Mucosa of gallbladder (tissue), 1 donor: ENCODE measurements around the gene FIBIN. TPM values are rescaled to one million over a fixed set of nuclear protein-coding genes. Genes with fewer than 3 reads are reported as not detected.
"Not testable (repeated sequence)": the region's sequence is repeated elsewhere in the genome, so short reads cannot be mapped to it uniquely, and the experiment has no call there.

Source experiments
- DNase-seq: peaks from one replicate; pipeline ENCODE4 v3.0.0-alpha.2; 2020; ENCODE audit warnings: low spot score
- total RNA-seq: library from RNA; stranded (reverse); gene quantifications from one replicate; pipeline ENCODE4 v1.2.1, GENCODE V29; 2021
- donor health status: DM: no; HTN: no; CAD: no.

The FIBIN gene
- total RNA-seq, 1 donor from 2014 or later, result 8.5 TPM

DNA sequence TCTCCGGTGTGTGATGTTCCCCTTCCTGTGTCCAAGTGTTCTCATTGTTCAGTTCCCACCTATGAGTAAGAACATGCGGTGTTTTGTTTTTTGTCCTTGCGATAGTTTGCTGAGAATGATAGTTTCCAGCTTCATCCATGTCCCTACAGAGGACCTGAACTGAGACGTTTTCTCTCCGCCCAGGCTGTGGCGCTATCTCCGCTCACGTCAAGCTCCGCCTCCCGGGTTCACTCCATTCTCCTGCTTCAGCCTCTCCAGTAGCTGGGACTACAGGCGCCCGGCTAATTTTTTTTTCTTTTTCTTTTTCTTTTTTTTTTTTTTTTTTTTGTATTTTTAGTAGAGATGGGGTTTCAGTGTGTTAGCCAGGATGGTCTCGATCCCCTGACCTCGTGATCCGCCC, 16.7 kb upstream of the FIBIN start:
- not testable (repeated sequence) for DNase-seq

DNA sequence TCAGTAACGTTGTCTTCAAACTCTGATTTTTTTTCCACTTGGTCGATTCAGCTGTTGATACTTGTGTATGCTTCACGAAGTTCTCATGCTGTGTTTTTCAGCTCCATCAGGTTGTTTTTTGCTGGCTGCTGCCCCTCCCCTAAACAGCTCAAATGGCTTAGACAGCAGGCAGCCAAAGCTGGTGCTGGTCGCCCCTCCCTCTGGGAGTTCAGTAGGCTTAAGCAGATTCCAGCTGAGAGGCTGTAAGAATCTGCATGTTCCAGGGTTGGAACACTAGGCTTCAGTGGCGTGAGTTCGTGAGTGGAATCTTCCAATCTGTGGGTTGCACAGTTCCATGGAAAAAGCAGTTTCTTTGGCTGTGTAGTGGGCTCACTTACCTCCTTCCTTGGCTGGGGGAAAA, 10.3 kb upstream of the FIBIN start:
- DNase-seq, result no peak

DNA sequence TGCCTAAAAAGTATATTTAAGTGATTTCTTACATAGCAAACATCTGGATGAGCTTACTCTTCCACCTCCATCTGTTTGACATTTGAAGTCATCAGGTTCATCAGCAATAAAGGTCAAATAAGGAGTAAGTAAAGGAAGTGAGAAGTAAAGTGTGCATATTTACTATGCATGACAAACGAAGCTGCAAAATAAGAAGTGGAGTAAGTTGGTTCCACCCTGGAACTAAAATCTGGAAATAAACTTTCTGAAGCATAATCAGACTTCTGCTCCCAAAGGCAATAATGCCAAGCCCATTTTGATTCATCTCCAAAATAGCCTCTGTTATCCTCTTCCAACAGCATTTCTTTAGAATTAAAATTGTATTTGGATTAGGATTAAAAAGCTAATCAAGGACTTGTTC, 8.4 kb upstream of the FIBIN start:
- DNase-seq, result no peak

DNA sequence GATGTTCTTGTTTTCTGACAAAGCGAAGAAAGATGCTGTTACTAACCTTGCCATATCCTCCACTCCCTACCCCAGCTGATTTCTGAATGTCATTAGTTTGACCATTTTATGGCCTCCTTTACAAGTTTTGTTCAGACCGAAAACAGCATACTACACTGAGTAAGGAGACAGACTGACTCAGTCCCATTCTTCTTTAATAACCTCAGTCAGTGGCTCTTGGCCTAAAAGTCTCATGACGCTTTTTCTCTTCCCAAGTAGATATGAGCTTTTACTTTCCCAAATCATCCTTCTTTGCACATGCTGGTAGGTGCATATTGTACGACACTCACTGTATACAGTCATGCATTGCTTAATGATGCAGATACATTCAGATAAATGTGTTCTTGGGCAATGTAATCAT, 8.0 kb upstream of the FIBIN start:
- no peak for DNase-seq

DNA sequence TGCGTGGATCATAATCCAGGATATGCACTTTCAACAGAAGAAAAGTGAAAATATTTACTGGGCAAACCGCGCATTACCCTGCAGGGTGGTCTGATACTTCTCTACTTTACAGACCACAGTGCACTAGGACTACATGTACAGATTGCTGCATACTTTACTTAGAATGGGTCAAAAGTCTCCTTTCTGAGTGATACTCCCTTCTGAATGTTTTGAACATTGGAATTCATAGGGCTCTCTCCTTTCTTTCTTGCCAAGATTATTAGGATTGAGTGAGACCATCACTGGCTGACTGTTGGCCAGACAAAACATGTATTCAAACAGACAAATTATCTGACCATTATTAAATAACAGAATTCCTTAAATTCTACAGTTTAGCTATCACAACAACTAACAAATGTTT, 6.6 kb upstream of the FIBIN start:
- no peak for DNase-seq

DNA sequence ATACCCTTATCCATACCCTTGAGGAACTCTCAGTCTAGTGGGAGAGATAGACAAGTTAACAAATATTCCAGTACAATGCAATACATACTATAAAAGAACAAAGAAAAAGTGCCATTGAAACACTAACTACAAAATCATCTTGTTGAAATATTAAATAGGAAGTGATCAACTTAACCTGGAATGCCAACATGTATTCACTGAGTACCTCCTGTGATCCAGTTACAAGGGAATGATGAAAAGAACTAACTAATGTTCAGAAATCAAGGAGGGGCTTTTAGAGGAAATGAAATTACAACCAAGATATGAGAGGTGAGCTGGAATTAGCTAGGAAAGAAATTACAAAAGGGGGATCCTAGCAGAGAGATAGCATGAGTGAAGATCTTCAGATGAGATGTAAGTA, 6.2 kb upstream of the FIBIN start:
- no peak for DNase-seq

DNA sequence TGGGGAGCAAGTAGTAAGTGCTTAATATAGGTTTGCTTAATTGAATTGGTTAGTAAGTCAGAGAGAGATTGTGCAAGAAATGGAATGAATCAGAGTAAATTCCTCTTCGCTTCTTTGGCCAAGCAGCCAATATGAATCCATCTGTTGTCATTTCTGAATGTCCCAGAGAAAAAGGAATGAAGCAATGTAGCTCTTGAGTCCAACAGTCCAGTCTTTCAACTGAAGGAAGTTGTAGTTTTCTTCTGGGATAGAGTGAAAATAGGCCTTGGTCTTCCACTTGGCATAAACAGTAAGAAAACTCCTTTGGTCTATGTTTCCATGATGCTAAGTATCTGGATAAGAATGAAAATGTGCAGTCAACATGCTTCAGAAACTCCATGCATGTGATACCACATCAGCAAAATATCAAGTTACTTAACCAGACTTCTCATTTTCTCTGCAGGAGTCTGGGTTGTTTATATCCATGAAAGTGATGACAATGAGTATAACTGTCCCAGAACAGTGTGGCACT, 1.8 kb upstream of the FIBIN start:
- DNase-seq, result no peak

DNA sequence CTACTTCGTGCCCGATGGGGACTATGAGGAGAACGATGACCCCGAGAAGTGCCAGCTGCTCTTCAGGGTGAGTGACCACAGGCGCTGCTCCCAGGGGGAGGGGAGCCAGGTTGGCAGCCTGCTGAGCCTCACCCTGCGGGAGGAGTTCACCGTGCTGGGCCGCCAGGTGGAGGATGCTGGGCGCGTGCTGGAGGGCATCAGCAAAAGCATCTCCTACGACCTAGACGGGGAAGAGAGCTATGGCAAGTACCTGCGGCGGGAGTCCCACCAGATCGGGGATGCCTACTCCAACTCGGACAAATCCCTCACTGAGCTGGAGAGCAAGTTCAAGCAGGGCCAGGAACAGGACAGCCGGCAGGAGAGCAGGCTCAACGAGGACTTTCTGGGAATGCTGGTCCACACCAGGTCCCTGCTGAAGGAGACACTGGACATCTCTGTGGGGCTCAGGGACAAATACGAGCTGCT, 751 bp downstream of the FIBIN start:
- no peak for DNase-seq

DNA sequence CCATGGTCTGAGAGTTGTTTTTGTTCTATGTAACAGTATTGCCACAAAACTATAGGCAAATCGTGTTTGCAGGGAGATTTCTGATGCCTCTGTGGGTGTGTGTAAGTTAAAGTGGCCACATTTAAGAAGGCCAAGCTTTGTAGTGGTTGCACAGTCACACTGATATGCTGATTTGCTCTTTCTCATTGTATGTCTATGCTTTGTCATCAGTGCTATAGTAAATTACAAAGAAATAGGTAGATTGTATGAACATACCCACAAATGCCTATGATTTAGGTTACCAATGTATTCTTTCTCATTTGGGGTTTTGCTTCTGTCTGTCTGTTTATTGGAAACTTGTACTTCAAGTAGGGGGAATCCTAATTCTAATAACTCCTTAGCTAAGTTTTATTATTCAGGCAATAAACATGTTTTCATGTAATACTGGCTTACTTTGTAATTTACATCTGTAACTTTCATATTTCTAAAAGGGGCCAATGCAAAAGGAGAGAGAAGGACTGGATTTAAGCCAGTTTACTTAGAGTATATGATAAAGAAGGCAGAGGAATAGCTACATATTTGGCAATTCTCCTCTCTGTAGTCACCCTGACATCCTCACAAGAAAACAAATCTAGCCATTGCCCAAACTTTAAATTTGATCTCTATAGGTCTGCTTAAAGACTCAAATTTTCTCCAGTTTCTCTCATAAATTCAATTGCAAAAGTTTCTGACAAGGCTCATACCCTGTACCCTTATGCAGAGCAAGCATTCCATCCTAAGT, 2.0 kb downstream of the FIBIN start:
- no peak for DNase-seq

DNA sequence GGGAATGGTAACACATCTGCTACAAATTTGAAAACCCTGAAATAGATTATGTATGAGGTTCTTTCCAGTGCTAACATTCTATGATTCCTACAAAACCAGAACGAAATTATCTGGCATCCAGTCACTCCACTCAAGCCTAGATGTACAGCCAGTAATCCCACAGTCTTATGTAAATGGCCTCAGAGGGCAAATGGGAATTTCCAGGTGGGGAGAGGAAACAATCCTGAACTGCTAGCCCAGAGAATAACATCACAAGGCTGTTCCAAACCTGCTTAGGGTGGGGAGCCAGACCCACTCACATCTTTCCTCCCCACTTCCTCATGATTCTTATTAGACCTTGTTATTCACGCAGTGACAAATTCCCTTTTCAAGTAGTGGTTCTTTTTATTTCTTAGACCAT, 3.5 kb downstream of the FIBIN start:
- no peak for DNase-seq

DNA sequence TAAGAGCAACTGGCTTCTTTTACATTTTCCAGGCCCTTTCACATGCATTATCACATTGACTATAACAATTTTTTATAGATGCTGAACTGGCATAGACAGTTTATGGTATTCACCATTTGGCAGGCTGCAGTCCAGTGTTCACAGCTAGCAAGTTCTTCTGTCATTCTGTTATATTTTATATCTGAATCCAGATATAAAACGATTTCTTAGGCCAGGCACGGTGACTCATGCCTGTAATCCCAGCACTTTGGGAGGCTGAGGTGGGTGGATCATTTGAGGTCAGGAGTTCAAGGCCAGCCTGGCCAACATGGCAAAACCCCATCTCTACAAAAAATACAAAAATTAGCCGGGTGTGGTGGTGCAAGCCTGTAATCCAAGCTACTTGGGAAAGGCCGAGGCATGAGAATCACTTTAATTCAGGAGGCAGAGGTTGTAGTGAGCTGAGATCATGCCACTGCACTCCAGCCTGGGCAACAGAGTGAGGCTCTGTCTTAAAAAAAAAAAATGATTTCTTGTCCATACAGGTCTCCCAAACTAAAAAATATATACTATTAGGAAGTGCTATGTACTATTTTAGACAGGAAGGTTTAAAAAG, 7.3 kb downstream of the FIBIN start:
- DNase-seq, result not testable (repeated sequence)

DNA sequence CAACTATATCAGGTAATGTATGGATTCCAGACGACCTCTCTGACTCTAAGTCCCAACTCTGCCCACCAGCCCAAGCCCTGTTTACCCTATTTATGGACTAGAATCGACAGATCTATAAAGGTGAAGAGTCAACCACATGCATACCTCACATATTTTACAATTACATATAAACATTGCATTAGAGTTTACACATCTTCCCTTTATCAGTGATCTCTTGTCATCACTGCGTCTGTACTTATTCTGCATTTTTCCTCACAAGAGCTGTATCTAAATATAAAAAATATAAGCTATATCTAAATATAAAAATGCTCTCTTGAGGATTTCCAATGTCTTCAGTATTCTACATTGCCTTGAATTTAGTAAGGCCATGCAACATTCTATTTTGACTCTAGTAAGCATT, 8.5 kb downstream of the FIBIN start:
- DNase-seq, result no peak

DNA sequence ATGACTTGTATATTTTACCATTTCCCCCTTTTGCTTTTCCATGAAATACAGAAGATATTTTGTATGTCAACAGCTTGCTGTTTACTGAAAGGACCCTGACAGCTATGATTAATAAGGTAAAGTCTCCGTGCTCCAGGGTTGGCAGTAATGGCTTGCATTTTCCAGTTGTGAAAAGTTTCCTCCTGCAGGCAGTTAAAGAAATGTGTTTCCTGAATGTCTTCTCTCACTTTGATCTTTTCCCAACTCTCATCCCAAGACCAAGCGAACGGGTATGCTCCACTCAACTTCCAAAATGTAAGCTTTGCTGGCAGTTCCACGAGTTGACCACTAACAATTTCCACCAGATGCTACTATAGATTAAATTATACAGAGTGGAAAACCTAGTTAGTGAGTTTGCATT, 8.9 kb downstream of the FIBIN start:
- DNase-seq, result no peak

DNA sequence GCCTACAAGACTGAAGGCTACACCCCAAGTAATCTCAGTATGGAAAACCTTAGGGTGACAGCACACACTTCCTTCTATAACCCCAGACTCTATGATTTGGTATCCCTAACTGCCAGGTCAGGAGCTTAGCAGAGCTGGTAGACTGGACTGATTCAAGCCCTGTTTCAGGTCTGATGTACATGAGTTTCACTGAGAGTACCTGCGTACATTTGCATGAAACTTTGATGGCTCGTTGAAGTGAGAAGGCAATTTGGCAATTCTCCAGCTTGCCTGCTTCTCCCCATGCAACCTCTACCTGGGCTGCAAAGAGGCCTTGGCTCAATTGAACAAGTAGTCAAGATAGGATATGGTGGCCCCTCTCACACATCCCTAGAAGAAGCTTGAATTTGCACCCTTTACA, 10.2 kb downstream of the FIBIN start:
- no peak for DNase-seq

DNA sequence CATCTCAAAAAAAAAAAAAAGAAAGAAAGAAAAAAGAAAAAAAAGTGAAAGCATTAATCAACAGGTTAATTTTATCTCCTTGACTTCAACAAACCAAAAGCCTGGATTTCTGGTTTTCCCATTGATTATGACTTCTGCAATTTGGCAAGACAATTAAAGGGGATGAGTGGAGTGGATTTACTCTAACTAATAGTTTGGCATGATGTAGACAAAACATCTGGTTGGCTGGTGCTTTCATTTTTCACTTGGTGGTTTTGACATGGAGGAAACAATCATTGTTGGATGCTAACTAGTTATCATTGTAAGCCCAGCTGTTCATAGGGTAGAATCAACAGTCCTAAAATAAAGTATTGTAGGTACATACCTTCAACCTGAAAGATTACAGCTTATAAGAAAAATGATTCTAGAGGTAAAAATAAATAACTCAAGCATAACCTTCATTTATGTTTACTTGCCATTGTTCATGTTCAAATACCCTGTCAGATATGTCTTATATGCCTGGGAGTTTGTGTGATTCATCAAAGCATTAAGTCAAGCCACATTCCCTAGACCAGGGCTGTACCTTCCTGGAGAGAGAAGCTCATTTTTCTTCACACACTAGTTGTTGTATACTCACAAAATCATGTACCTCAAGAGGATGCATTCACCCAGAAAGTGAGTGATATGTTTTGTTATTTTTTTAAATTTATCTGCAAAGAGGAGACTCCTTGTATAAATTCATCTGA, 15.1 kb downstream of the FIBIN start:
- no peak for DNase-seq

DNA sequence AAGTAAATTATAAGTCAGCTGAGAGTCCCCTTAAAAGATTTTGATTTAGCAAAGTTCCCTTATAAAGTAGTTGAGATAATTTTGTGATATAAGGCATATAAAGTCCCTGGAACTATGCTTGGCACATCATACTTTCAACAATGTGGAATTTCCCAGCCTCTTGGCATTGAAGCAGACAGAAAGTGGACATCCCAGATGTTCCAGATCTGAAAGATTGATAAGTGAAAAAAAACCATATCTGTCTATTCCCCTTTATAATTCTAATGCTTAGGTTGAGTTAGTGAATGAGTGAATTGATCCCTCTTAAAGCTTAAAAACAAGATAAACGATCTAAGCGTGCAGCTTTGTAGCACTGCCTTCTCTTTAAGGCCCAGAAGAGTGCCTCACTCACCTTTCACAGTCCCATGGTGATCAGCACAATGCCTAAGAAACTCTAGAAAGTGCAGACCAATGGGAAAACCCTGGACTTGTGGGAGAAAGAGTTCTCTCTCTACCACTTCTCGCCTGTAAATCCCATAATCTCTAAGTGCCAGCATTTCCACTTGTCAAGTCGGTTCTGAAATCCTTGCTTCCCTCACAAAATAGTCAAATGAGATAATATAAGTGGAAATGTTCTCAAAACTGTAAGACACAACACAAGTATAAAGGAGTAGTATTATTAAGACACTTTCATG, 17.8 kb downstream of the FIBIN start:
- DNase-seq, result no peak

DNA sequence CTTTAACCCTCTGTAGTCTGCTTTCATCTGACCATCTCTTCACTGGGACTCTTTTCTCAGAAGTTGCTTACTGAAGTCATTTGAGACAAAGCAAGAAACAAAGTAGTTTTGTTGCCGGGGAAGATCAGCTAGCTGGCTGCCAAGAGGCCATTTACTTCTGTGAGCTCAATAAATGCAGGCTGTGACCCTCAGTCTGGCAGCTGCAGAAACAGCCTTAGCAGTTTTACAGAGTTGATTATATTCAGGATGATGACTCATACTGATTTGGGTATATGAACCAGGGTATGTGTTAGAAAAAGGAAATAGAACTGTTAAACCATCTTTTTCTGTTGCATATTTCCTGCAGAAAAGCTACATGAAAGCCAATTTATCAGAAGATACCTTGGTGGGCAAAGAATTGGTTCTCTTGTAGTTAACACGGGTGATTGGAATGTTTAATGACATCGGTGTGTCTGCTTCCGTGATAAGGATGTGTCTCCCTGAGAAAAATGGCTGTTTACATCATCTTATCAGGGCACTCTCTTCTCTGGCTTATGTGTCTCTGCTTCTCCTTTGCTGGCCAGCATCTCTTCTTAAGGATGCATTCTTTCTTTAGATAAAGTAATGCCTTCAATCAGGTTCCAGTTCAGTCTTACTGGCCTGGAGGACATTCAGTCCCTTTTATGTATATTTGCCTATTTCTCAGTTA, 18.5 kb downstream of the FIBIN start:
- DNase-seq, result no peak

DNA sequence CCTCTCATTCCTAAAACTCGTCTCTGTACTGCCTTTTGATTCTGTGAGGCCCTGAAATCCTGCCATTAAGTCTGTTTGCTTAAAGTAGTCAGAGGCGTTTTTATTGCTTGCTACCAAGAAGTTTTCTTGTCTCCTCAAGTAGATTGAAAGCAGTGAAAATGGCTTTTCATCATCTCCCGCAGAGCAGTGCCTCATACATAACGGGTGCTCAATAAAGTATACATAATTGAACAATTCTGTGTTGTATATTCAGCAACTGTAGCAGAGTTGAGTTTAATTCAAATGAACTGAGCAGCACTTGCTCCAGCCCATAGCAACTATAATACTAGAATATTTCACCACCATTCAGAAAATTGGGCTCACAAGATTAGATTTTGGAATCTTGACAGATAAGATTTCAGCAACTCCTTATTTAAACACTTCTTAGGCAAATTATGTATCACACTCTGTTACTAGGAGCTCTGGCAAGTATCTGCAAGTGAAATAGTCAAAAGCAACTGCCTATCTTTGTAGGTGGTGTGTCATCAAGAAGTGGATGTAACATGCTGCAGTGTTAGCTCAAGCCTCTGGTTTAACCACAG, 20.0 kb downstream of the FIBIN start:
- DNase-seq, result no peak

DNA sequence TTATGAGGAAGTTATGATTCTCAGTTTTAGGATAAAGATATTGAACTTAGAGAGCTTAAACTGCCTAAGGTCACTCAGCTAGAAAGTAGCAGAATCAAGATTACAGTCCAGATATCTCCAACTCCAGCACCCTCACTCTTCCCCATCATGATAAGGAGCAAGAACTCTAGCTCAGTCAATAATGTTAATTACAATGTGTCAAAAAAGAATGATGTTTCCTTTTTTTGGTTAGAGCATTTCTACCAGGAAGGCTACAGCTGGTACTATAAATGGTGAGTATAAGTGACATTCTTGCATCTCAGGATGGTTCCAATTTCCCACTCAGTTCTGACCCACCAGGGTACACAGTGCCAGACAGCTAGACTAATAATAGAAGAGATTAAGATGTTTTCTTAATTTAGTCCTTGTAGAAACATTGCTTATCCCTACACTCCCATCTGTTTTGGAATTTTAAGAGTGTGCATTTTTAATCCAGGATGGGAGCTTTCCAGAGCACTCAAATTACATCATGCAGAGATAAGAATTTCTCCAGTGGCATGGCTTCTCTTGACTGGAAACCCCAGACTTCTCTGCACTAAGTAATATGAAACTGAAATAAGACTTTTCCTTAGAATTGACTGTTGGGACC, 25.1 kb downstream of the FIBIN start:
- no peak for DNase-seq

DNA sequence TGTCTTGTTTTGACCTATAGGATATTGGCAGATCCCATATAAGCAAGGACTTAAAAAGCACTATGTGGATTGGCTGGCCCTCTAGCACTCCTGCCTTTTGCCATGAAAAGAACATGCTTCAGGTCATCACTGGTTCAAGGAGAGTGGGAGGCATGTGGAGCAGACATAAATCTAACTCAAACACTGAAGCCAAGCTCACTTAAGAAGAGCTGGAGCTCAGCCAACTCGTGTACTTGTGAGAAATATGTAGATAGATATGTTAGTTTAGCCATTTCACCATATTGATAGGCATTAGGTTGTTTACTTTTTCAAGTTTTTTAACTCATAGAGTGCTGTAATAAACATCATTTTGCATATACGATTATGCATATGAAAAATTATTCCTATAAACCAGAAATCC, 26.8 kb downstream of the FIBIN start:
- DNase-seq, result no peak
